AG10803 (cell line): Measurements from ENCODE around the gene NCSTN.

ENCODE experiments used
- DNase-seq: peaks from one replicate; pipeline ENCODE4 v3.0.0; 2010; ENCODE audit warnings: low read depth
- H3K4me3 ChIP-seq: 2 replicates; pipeline ENCODE4 v1.5.1; 2011; ENCODE audit warnings: mild to moderate bottlenecking, low read length, control low read depth
- TF ChIP-seq, protein P1 (sequence below): conservative IDR thresholded peaks from 2 replicates; pipeline ENCODE4 v1.5.1; 2011; ENCODE audit warnings: mild to moderate bottlenecking, low read length, control low read depth, inconsistent platforms

Gene NCSTN

DNA sequence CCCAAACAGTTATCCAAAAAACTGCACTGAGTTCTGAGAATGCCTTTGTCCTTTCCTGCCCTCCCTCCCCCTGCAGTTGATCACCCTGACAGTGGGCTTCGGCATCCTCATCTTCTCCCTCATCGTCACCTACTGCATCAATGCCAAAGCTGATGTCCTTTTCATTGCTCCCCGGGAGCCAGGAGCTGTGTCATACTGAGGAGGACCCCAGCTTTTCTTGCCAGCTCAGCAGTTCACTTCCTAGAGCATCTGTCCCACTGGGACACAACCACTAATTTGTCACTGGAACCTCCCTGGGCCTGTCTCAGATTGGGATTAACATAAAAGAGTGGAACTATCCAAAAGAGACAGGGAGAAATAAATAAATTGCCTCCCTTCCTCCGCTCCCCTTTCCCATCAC lies 14.9 kb downstream of the NCSTN start:
- TF ChIP-seq, protein P1, sequence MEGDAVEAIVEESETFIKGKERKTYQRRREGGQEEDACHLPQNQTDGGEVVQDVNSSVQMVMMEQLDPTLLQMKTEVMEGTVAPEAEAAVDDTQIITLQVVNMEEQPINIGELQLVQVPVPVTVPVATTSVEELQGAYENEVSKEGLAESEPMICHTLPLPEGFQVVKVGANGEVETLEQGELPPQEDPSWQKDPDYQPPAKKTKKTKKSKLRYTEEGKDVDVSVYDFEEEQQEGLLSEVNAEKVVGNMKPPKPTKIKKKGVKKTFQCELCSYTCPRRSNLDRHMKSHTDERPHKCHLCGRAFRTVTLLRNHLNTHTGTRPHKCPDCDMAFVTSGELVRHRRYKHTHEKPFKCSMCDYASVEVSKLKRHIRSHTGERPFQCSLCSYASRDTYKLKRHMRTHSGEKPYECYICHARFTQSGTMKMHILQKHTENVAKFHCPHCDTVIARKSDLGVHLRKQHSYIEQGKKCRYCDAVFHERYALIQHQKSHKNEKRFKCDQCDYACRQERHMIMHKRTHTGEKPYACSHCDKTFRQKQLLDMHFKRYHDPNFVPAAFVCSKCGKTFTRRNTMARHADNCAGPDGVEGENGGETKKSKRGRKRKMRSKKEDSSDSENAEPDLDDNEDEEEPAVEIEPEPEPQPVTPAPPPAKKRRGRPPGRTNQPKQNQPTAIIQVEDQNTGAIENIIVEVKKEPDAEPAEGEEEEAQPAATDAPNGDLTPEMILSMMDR = no peak
- DNase-seq = no peak

DNA sequence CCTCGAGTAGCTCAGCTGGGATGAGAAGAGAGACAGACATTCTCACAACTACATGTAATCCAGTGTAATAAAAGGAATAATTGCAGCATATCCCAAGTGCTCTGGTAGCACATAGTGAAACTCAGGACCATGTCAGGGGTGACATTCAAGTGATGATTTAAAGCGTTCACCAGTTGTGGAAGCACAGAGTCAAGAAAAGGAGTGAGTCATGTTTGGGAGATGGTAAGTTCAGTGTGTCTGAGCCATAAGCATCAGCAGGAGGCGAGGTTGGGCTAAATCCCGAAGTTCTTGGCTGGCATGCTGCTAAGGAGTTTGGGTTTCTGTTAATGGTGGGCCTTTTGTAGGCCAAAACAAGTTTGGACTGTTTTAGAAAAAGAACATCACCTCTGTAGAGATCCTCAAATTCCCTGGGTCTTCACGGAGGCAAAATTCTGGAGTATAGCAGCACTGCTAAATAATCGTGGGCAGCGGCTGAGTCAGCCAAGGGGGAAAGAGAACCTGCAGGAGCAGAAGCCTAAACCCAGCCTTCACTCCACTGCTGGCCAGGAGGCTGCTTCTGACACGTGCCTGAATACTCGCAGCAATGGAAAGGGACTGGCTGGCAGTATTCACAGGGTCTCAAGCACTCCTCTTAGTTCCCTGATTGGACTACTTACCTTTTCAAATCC lies 16.5 kb downstream of the NCSTN start:
- DNase-seq = no peak
- no peak overlapping the region for H3K4me3 ChIP-seq
- TF ChIP-seq, protein P1 = no peak

More for the DNA sequence above, 14.9 kb downstream of the NCSTN start:
- H3K4me3 ChIP-seq = no peak overlapping the region

DNA sequence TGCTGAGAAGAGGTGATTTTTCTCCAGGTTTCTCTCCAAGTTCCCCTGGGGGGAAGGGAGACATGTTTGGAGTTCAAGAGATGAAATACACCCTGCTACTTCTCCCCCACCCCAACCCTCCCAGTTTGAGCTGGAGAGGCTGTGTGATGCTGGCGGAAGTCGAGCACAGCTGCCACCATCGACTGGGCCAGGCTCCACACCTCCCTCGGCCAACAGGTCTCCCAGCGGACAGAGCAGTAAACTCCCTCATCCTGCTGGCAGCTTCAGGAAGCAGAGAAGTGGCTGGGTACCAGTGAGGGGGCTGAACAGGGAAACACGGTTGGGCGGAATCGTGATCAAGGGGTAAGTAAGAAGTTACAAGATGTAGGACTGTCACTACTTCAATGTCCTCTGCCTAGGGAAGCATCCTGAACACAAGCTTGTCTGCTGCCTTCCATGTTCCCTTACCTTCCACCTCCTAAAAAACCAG lies 17.1 kb downstream of the NCSTN start:
- TF ChIP-seq, protein P1 = no peak
- no peak overlapping the region for H3K4me3 ChIP-seq
- no peak for DNase-seq

DNA sequence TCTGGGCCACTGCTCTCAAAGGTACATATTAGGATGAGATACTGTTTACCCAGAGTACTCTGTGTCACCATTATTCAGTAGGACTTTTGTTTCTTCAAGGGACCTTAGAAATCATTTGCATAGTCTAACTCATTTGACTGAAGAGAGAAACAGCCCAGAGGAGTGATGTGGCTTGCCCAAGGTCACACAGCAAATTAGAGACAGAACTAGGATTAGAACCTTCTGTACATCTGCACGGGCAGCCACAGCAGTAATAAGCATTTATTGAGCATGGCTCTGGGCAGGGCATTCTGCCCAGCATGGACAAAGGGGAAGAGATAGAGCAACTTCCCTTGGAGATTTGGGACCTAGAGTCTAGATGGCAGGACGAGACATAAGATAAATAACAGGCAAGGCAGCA lies 18.0 kb downstream of the NCSTN start:
- H3K4me3 ChIP-seq = no peak overlapping the region
- TF ChIP-seq, protein P1 = no peak
- DNase-seq = no peak

DNA sequence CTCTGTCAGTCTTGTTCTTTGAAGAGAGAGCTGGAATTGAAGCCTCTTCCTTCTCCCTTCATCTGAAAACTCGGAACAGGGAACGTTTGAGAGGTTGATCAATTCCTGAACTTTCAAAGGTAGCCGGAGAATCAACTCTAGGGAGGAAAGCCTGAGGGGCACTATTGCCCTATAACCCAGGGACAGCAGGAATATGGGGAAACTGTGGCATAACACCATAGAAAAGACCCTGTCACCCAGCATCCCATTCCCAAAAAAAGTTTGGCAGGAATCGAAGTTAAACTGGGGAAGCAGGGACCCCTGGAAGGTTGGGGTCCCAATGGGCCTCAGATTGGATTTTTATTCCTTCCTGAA lies 18.6 kb downstream of the NCSTN start:
- H3K4me3 ChIP-seq = no peak overlapping the region
- TF ChIP-seq, protein P1 = no peak
- no peak for DNase-seq

DNA sequence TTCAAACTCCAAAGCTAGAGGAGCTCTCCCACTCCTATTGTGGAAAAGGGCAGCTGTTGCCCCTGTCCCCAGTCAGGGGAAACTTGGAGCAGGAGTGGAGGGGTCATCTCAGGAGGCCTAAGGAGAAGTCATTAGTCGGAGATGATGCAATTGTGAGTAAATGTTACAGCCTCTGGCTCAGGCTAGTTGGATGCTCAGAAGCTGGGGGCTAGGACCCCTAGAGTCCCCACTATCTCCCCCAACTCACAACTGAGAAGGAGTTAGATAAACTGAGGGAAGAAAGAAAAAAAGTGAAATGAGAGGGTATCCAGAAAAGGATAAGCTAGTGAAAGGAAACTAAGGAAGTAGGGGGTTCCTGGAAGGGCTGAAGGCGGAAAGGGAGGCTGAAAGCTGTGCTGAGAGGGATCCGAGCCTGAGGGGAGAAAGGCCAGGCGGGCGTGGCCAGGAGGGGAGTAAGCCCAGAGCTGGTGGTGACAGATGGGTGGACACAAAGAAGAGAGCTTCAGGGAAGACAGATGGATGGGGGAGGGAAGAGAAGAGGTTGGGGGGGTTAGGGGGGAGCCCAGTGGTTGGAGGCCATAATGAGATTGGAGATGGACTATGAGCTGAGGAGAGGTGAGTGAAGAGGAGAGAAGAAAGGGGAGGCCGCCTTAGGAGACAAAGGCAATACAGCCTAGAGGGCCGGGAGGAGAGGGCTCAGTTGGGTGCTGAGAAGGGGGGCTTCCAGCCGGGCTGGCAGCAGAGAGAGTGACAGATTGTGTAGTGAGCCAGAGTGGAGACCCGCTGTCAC lies 19.2 kb downstream of the NCSTN start:
- TF ChIP-seq, protein P1 = no peak
- DNase-seq = peak; percentile 18
- H3K4me3 ChIP-seq = no peak overlapping the region

DNA sequence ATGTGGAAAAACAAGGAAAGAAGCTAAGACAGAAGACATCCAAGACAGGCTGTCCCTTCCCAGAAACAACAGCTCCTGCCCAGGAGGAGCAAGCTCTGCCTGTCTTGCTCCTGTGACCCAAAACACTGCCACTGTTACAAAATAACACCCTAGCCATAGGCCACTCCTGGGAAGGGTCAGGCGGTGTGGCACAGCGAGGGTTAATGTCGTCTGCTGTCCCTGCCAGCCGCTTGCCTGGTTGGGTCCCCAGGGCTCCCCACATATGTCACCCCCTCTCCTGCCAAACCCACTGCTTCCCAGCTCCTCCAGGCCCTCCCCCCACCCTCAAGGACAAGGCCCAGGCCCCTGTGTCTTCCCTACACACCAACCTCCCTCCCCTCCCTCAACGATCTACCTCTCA lies 19.8 kb downstream of the NCSTN start:
- no peak for DNase-seq
- TF ChIP-seq, protein P1 = no peak
- no peak overlapping the region for H3K4me3 ChIP-seq
